GM18502 (cell line): ENCODE data around the gene TRPC5OS.

Experiments used
- ATAC-seq: cut with Tn5 transposase; IDR thresholded peaks from one replicate; pipeline ENCODE4 v1.9.1; 2021; ENCODE audit warnings: mild to moderate bottlenecking; ENCODE audit not compliant: unreplicated experiment, poor library complexity

TRPC5OS gene

GRCh38 chrX:111875881-111876280, at the start of gene TRPC5OS:
TRPC5OS (plus strand) TSS chrX:111876181; CDS start chrX:111901850, 25,669 bp downstream.
- no peak for ATAC-seq

- no peak for ATAC-seq
Observed at GRCh38 chrX:111829345-111829744, 46.6 kb upstream of the TRPC5OS start.

GRCh38 chrX:111830571-111830970, 45.4 kb upstream of the TRPC5OS start:
- no peak for ATAC-seq

- no peak for ATAC-seq
Observed at GRCh38 chrX:111831343-111831742, 44.6 kb upstream of the TRPC5OS start.

GRCh38 chrX:111837197-111837596, 38.8 kb upstream of the TRPC5OS start:
- ATAC-seq = no peak

GRCh38 chrX:111847491-111848133, 28.4 kb upstream of the TRPC5OS start:
- ATAC-seq = no peak

- no peak for ATAC-seq
Observed at GRCh38 chrX:111848541-111848940, 27.4 kb upstream of the TRPC5OS start.

GRCh38 chrX:111850975-111851374, 25.0 kb upstream of the TRPC5OS start:
- ATAC-seq = no peak

- ATAC-seq = peak; percentile 65
Observed at GRCh38 chrX:111854556-111855490, 21.2 kb upstream of the TRPC5OS start.

- ATAC-seq = no peak
Observed at GRCh38 chrX:111857534-111858060, 18.4 kb upstream of the TRPC5OS start.

GRCh38 chrX:111861605-111862004, 14.4 kb upstream of the TRPC5OS start:
- ATAC-seq = no peak

- ATAC-seq = no peak
Observed at GRCh38 chrX:111867236-111867635, 8.7 kb upstream of the TRPC5OS start.

- peak; percentile 67 for ATAC-seq
Observed at GRCh38 chrX:111868726-111869638, 7.0 kb upstream of the TRPC5OS start.

GRCh38 chrX:111869639-111870034, 6.3 kb upstream of the TRPC5OS start:
- ATAC-seq = peak; percentile 88

- no peak for ATAC-seq
Observed at GRCh38 chrX:111874241-111874640, 1.7 kb upstream of the TRPC5OS start.

GRCh38 chrX:111876646-111877045, 665 bp downstream of the TRPC5OS start:
- no peak for ATAC-seq

- no peak for ATAC-seq
Observed at GRCh38 chrX:111877681-111878080, 1.7 kb downstream of the TRPC5OS start.

GRCh38 chrX:111880735-111881134, 4.8 kb downstream of the TRPC5OS start:
- ATAC-seq = no peak

GRCh38 chrX:111881715-111882114, 5.7 kb downstream of the TRPC5OS start:
- ATAC-seq = no peak

- no peak for ATAC-seq
Observed at GRCh38 chrX:111886678-111887077, 10.7 kb downstream of the TRPC5OS start.
